Caco-2 (cell line): Measurements from ENCODE around the gene ATAT1. TPM values are rescaled to one million over a fixed set of nuclear protein-coding genes. Genes with fewer than 3 reads are reported as not detected.
"Not testable (repeated sequence)": the region's sequence is repeated elsewhere in the genome, so short reads cannot be mapped to it uniquely, and the experiment has no call there.

ENCODE experiments used
- BruUV-seq: library from RNA; stranded (reverse); fragments of 400-500 nt; replicated peaks from 2 replicates; lab custom pipeline; 2021; lab: Mats Ljungman, UMichigan
- CTCF ChIA-PET: fragments of 300-600 bp; sonication (Branson Sonifier 250); formaldehyde crosslinking; loops from one replicate; lab custom pipeline; 2022; ENCODE audit warnings: antibody characterized with exemption; lab: Charles Lee
- POLR2A ChIA-PET: fragments of 300-600 bp; sonication (Branson Sonifier 250); formaldehyde crosslinking; loops from one replicate; lab custom pipeline; 2022; ENCODE audit warnings: antibody characterized with exemption; lab: Charles Lee
- DNase-seq, 2 experiments: peaks; one replicate each; pipeline versions ENCODE4 v3.0.0 to v3.0.0-alpha.2; 2020 to 2022
- H3K27me3 ChIP-seq: replicated peaks from 2 replicates; pipeline ENCODE4 v1.6.0; 2011; ENCODE audit warnings: low read length; ENCODE audit not compliant: control insufficient read depth, insufficient read depth
- H3K36me3 ChIP-seq: 2 replicates; pipeline ENCODE4 v1.5.1; 2011; ENCODE audit warnings: low read length; ENCODE audit not compliant: control insufficient read depth, insufficient read depth
- H3K4me1 ChIP-seq: fragments of 250-450 bp; sonication (Bioruptor Pico); 2 replicates; pipeline ENCODE4 v1.5.1; 2020; ENCODE audit warnings: mild to moderate bottlenecking
- H3K4me3 ChIP-seq: 2 replicates; pipeline ENCODE4 v1.5.1; 2011; ENCODE audit warnings: low read depth, mild to moderate bottlenecking, control low read depth, low read length
- H3K9me3 ChIP-seq: fragments of 250-450 bp; sonication (Bioruptor Pico); 2 replicates; pipeline ENCODE4 v1.5.1; 2020; ENCODE audit warnings: mild to moderate bottlenecking, moderate library complexity
- H3K27ac Mint-ChIP-seq: one replicate; pipeline ENCODE4 v1.8.0; 2022; ENCODE audit warnings: mixed read lengths; ENCODE audit not compliant: unreplicated experiment
- H3K27me3 Mint-ChIP-seq: one replicate; pipeline ENCODE4 v1.8.0; 2022; ENCODE audit warnings: mixed read lengths; ENCODE audit not compliant: insufficient read depth, unreplicated experiment
- H3K36me3 Mint-ChIP-seq: one replicate; pipeline ENCODE4 v1.8.0; 2022; ENCODE audit warnings: mild to moderate bottlenecking, mixed read lengths; ENCODE audit not compliant: insufficient read depth, unreplicated experiment
- H3K4me1 Mint-ChIP-seq: one replicate; pipeline ENCODE4 v1.8.0; 2022; ENCODE audit warnings: low read depth, mixed read lengths; ENCODE audit not compliant: unreplicated experiment
- H3K4me3 Mint-ChIP-seq: one replicate; pipeline ENCODE4 v1.8.0; 2022; ENCODE audit warnings: mild to moderate bottlenecking, moderate library complexity, mixed read lengths; ENCODE audit not compliant: unreplicated experiment
- H3K9me3 Mint-ChIP-seq: one replicate; pipeline ENCODE4 v1.8.0; 2022; ENCODE audit warnings: mixed read lengths; ENCODE audit not compliant: unreplicated experiment
- CTCF ChIP-seq, 2 experiments: fragments of 200-600 bp in 1 of 2; IDR thresholded peaks; 1 replicate in 1 of 2; 2 replicates in 1 of 2; pipeline versions ENCODE4 v1.5.1 to v1.8.0; 2011 to 2022; ENCODE audit warnings: antibody characterized with exemption in 1 of 2, control low read depth in 1 of 2, inconsistent platforms in 1 of 2, low read depth in 1 of 2, low read length in 1 of 2, mild to moderate bottlenecking in 1 of 2, moderate library complexity in 1 of 2; ENCODE audit not compliant: insufficient read depth in 1 of 2, severe bottlenecking in 1 of 2, unreplicated experiment in 1 of 2
- intact Hi-C: fragments of 100-400 bp; cut with micrococcal nuclease; formaldehyde crosslinking; loops from one replicate; pipeline ENCODE4 v1.10.0; 2022; ENCODE audit not compliant: unreplicated experiment
- total RNA-seq: library from RNA; stranded (reverse); gene quantifications from 2 replicates; pipeline ENCODE4 v1.2.3, GENCODE V29; 2022

ATAT1 gene
- total RNA-seq, 1 experiment from 2014 or later = 17.9 TPM

GRCh38 chr6:30655743-30656094, 29.0 kb downstream of the ATAT1 start:
- Mint-ChIP-seq H3K4me3 (no peak overlapping the region), H3K27me3 (no peaks in the 10 kb centered on the region), H3K27ac (no peak overlapping the region), H3K36me3 (peaks cover 73% of the 10 kb centered on the region), H3K4me1 (no peaks in the 10 kb centered on the region), H3K9me3 (no peaks in the 10 kb centered on the region)
- ChIA-PET POLR2A (no interaction called here), CTCF (no interaction called here)
- no peaks in the 10 kb centered on the region for H3K27me3 ChIP-seq
- no peak overlapping the region for H3K4me3 ChIP-seq
- no peak for TF ChIP-seq CTCF (IDR thresholded peaks at IDR 0.05; ENCODE audit: insufficient read depth in 1 of 2, low read depth in 1 of 2, low read length in 1 of 2, severe bottlenecking in 1 of 2, unreplicated experiment in 1 of 2)
- intact Hi-C loops = no loop called here
- H3K36me3 ChIP-seq = peaks cover 2% of the 10 kb centered on the region; the same call in 1 of the 2 replicates
- no peaks in the 10 kb centered on the region for H3K9me3 ChIP-seq
- no peaks in the 10 kb centered on the region for H3K4me1 ChIP-seq
- no peak for DNase-seq
- BruUV-seq = no TSS peak

- peaks cover 2% of the 10 kb centered on the region; the same call in 1 of the 2 replicates for H3K36me3 ChIP-seq
- Mint-ChIP-seq H3K4me3 (no peak overlapping the region), H3K27me3 (no peaks in the 10 kb centered on the region), H3K36me3 (peaks cover 69% of the 10 kb centered on the region), H3K9me3 (no peaks in the 10 kb centered on the region), H3K27ac (no peak overlapping the region), H3K4me1 (no peaks in the 10 kb centered on the region)
- no peaks in the 10 kb centered on the region for H3K9me3 ChIP-seq
- POLR2A ChIA-PET = no interaction called here
- no peak for DNase-seq
- intact Hi-C loops = no loop called here
- no peak for TF ChIP-seq CTCF (IDR thresholded peaks at IDR 0.05; ENCODE audit: insufficient read depth in 1 of 2, low read depth in 1 of 2, low read length in 1 of 2, severe bottlenecking in 1 of 2, unreplicated experiment in 1 of 2)
- H3K27me3 ChIP-seq = no peaks in the 10 kb centered on the region
- no peak overlapping the region for H3K4me3 ChIP-seq
- CTCF ChIA-PET = no interaction called here
- BruUV-seq = no TSS peak
- no peaks in the 10 kb centered on the region for H3K4me1 ChIP-seq
These were observed 29.8 kb downstream of the ATAT1 start for GRCh38 chr6:30656513-30656912.

- DNase-seq = no peak
- H3K4me1 ChIP-seq = no peaks in the 10 kb centered on the region
- POLR2A ChIA-PET = no interaction called here
- no peak for TF ChIP-seq CTCF (IDR thresholded peaks at IDR 0.05; ENCODE audit: insufficient read depth in 1 of 2, low read depth in 1 of 2, low read length in 1 of 2, severe bottlenecking in 1 of 2, unreplicated experiment in 1 of 2)
- peaks cover 69% of the 10 kb centered on the region for H3K36me3 Mint-ChIP-seq
- no peaks in the 10 kb centered on the region; the same call in 1 of the 2 replicates for H3K36me3 ChIP-seq
- H3K9me3 ChIP-seq = no peaks in the 10 kb centered on the region
- no peaks in the 10 kb centered on the region for H3K27me3 ChIP-seq
- no peak overlapping the region for H3K4me3 ChIP-seq
- no TSS peak for BruUV-seq
- H3K9me3 Mint-ChIP-seq = no peaks in the 10 kb centered on the region
- CTCF ChIA-PET = no interaction called here
- H3K27me3 Mint-ChIP-seq = no peaks in the 10 kb centered on the region
- H3K4me3 Mint-ChIP-seq = no peak overlapping the region
- no peaks in the 10 kb centered on the region for H3K4me1 Mint-ChIP-seq
- H3K27ac Mint-ChIP-seq = no peak overlapping the region
- intact Hi-C loops = no loop called here
These were observed 30.8 kb downstream of the ATAT1 start for GRCh38 chr6:30657454-30657853.

GRCh38 chr6:30657922-30658321, 31.2 kb downstream of the ATAT1 start:
- H3K4me1 Mint-ChIP-seq, BruUV-seq, H3K4me1 ChIP-seq, DNase-seq, H3K9me3 Mint-ChIP-seq, H3K36me3 ChIP-seq, intact Hi-C loops, H3K4me3 Mint-ChIP-seq, H3K27ac Mint-ChIP-seq, CTCF ChIA-PET, H3K27me3 Mint-ChIP-seq, H3K9me3 ChIP-seq, POLR2A ChIA-PET, H3K4me3 ChIP-seq, H3K27me3 ChIP-seq: not testable (repeated sequence)
- peaks cover 69% of the 10 kb centered on the region for H3K36me3 Mint-ChIP-seq
